Smooth muscle cell of the coronary artery (primary cell): ENCODE measurements around the gene TMEM45B. TPM values are rescaled to one million over a fixed set of nuclear protein-coding genes. Genes with fewer than 3 reads are reported as not detected.

ENCODE experiments used
- total RNA-seq: library from RNA; depleted of rRNA; stranded (reverse); fragments of >200 nt; gene quantifications from 2 replicates; pipeline ENCODE4 v1.2.3, GENCODE V29; 2014; ENCODE audit warnings: low replicate concordance

The TMEM45B gene
- not detected in 2 replicates for total RNA-seq

GRCh38 chr11:129815596-129816461 lies at the start of gene TMEM45B:
Gene TMEM45B, plus strand, starts transcription at chr11:129815848. Its CDS starts 36,635 bp downstream, at chr11:129852483.

GRCh38 chr11:129895126-129896041 lies 79.7 kb downstream of the TMEM45B start, which contains the start of gene NFRKB:
Gene NFRKB, minus strand, starts transcription at chr11:129895578. Its CDS starts 2,729 bp downstream, at chr11:129892849.

Other genes with a start within 250 kb of the TMEM45B start
- gene NFRKB, start 79.7 kb downstream of the TMEM45B start, total RNA-seq = 10.2 and 13.1 TPM in 2 replicates
- gene PRDM10, start 187.0 kb downstream of the TMEM45B start, total RNA-seq = 2.7 and 3.5 TPM in 2 replicates